Measurements from ENCODE around the gene SCLT1.

Gene SCLT1

DNA sequence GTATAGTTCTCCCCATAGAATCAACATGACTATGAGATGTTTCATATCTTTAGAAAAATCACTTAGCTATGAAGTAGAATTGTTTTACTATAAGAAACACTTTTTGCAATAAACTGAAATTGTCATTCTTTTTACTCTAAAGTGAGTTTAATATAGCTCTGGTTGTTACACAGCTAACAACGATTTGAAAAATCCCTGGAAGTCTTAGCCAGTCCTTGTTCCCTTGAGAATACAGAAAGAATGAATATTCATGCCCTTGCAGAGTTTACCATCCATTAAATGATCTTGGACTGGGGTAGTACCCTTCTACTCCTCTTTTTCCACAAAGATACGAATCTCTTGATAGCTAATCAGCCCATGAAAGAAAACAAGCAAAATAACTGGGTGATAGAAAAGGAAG, 142.0 kb downstream of the SCLT1 start:
- no peak for DNase-seq (ENCODE audit: low read depth)
- TF ChIP-seq, protein P1, sequence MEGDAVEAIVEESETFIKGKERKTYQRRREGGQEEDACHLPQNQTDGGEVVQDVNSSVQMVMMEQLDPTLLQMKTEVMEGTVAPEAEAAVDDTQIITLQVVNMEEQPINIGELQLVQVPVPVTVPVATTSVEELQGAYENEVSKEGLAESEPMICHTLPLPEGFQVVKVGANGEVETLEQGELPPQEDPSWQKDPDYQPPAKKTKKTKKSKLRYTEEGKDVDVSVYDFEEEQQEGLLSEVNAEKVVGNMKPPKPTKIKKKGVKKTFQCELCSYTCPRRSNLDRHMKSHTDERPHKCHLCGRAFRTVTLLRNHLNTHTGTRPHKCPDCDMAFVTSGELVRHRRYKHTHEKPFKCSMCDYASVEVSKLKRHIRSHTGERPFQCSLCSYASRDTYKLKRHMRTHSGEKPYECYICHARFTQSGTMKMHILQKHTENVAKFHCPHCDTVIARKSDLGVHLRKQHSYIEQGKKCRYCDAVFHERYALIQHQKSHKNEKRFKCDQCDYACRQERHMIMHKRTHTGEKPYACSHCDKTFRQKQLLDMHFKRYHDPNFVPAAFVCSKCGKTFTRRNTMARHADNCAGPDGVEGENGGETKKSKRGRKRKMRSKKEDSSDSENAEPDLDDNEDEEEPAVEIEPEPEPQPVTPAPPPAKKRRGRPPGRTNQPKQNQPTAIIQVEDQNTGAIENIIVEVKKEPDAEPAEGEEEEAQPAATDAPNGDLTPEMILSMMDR (IDR thresholded peaks at IDR 0.05; ENCODE audit: low read length, missing control alignments), result no peak
- H3K4me3 ChIP-seq (replicated peaks; ENCODE audit: low read depth, low read length), result no peak overlapping the region

GRCh38 chr4:128950796-128951195, 142.5 kb downstream of the SCLT1 start:
- DNase-seq (ENCODE audit: low read depth), result no peak
- TF ChIP-seq, protein P1 (IDR thresholded peaks at IDR 0.05; ENCODE audit: low read length, missing control alignments), result no peak
- no peak overlapping the region for H3K4me3 ChIP-seq (replicated peaks; ENCODE audit: low read depth, low read length)

GRCh38 chr4:128946916-128947315, 146.4 kb downstream of the SCLT1 start:
- TF ChIP-seq, protein P1 (IDR thresholded peaks at IDR 0.05; ENCODE audit: low read length, missing control alignments), result no peak
- H3K4me3 ChIP-seq (replicated peaks; ENCODE audit: low read depth, low read length), result no peak overlapping the region
- DNase-seq (ENCODE audit: low read depth), result no peak

DNA sequence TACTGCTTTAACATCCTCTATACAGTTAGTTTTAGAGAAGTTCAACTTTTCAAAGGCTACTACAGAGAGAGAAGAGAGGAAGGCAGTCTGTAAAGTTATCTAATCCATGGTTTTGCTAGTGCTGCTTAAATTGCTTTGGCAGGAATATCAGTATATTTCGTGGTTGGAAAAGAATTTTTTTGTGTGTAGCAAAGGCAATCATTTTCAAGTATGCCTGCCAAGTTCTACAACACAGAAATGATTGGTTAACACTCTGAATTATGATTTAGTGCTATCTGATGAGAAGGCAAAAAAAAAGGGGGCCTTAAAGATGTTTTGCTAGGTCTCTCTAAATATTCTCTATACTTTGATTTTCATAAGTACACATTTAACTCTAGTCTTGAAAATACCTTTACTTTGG, 150.7 kb downstream of the SCLT1 start:
- no peak overlapping the region for H3K4me3 ChIP-seq (replicated peaks; ENCODE audit: low read depth, low read length)
- no peak for DNase-seq (ENCODE audit: low read depth)
- TF ChIP-seq, protein P1 (IDR thresholded peaks at IDR 0.05; ENCODE audit: low read length, missing control alignments), result no peak

- TF ChIP-seq, protein P1 (IDR thresholded peaks at IDR 0.05; ENCODE audit: low read length, missing control alignments), result no peak
- H3K4me3 ChIP-seq (replicated peaks; ENCODE audit: low read depth, low read length), result no peak overlapping the region
- DNase-seq (ENCODE audit: low read depth), result no peak
These were observed 152.4 kb downstream of the SCLT1 start for GRCh38 chr4:128940971-128941370.

GRCh38 chr4:128930051-128930450, 163.3 kb downstream of the SCLT1 start:
- DNase-seq (ENCODE audit: low read depth), result no peak
- H3K4me3 ChIP-seq (replicated peaks; ENCODE audit: low read depth, low read length), result no peak overlapping the region
- TF ChIP-seq, protein P1 (IDR thresholded peaks at IDR 0.05; ENCODE audit: low read length, missing control alignments), result no peak

DNA sequence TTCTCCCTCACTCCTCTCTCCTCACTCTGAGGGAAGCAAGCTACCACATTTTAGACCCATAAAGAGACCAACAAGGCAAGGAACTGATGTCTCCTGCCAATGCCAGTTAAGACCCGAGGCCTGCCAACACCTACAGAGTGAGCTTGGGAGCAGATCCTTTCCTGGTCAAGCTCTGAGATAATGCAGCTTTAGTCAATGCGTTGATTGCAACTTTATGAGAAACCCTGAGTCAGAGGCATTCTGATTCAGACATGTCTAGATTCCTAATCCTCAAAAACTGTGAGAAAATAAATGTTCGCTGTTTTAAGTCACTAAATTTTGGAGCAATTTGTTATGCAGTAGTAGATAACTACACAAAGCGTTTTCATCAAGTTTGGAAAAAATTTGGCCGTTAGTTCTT, 168.4 kb downstream of the SCLT1 start:
- H3K4me3 ChIP-seq (replicated peaks; ENCODE audit: low read depth, low read length), result no peak overlapping the region
- DNase-seq (ENCODE audit: low read depth), result peak; percentile 16
- TF ChIP-seq, protein P1 (IDR thresholded peaks at IDR 0.05; ENCODE audit: low read length, missing control alignments), result no peak
